KMS-11 (cell line): Measurements from ENCODE around the gene PARD3B.

Source experiments
- H2AFZ ChIP-seq: fragments of 200-600 bp; sonication (generic); 2 replicates; pipeline ENCODE4 v1.6.1; 2016; ENCODE audit warnings: antibody characterized with exemption, mixed run types, low read depth
- H3K27ac ChIP-seq: fragments of 200-600 bp; sonication (generic); 2 replicates; pipeline ENCODE4 v1.6.1; 2016; ENCODE audit warnings: mild to moderate bottlenecking, mixed run types
- H3K27me3 ChIP-seq: fragments of 200-600 bp; sonication (generic); 2 replicates; pipeline ENCODE4 v1.6.1; 2017; ENCODE audit warnings: mild to moderate bottlenecking, low read depth, mixed run types, moderate library complexity; ENCODE audit not compliant: insufficient read depth
- H3K36me3 ChIP-seq: fragments of 200-600 bp; sonication (generic); 2 replicates; pipeline ENCODE4 v1.6.1; 2017; ENCODE audit warnings: mild to moderate bottlenecking, mixed run types; ENCODE audit not compliant: insufficient read depth
- H3K4me1 ChIP-seq: fragments of 200-600 bp; sonication (generic); 2 replicates; pipeline ENCODE4 v1.6.1; 2016; ENCODE audit warnings: mild to moderate bottlenecking, low read depth, mixed run types; ENCODE audit not compliant: poor library complexity, severe bottlenecking
- H3K4me2 ChIP-seq: fragments of 200-600 bp; sonication (generic); 2 replicates; pipeline ENCODE4 v1.7.0; 2016; ENCODE audit warnings: mild to moderate bottlenecking, mixed run types
- H3K4me3 ChIP-seq: fragments of 200-600 bp; sonication (generic); IDR thresholded peaks from 2 replicates; pipeline ENCODE4 v1.6.1; 2017; ENCODE audit warnings: low read depth, low read length, mixed read lengths; ENCODE audit not compliant: insufficient read depth
- H3K79me2 ChIP-seq: fragments of 200-600 bp; sonication (generic); 2 replicates; pipeline ENCODE4 v1.6.1; 2016; ENCODE audit warnings: low read depth, mixed run types; ENCODE audit not compliant: insufficient read depth
- H3K9ac ChIP-seq: fragments of 200-600 bp; sonication (generic); 2 replicates; pipeline ENCODE4 v1.6.1; 2016; ENCODE audit warnings: mild to moderate bottlenecking, mixed run types
- H4K20me1 ChIP-seq: fragments of 200-600 bp; sonication (generic); 2 replicates; pipeline ENCODE4 v1.6.1; 2016; ENCODE audit warnings: mild to moderate bottlenecking, mixed run types; ENCODE audit not compliant: insufficient read depth
- TF ChIP-seq, protein P1 (sequence below): fragments of 200-600 bp; sonication (generic); conservative IDR thresholded peaks from 2 replicates; pipeline ENCODE4 v1.6.1; 2017; ENCODE audit warnings: low read depth, mild to moderate bottlenecking, antibody characterized with exemption, low read length, moderate library complexity, mixed read lengths

The PARD3B gene

GRCh38 chr2:205020673-205021072, 475.4 kb downstream of the PARD3B start:
- Histone ChIP-seq H3K27ac (no peak overlapping the region), H4K20me1 (no peaks in the 10 kb centered on the region), H3K27me3 (no peaks in the 10 kb centered on the region), H3K4me3 (no peak overlapping the region), H3K79me2 (no peaks in the 10 kb centered on the region), H2AFZ (no peak overlapping the region), H3K4me2 (no peak overlapping the region), H3K4me1 (no peaks in the 10 kb centered on the region), H3K36me3 (no peaks in the 10 kb centered on the region), H3K9ac (no peak overlapping the region)
- TF ChIP-seq, protein P1, sequence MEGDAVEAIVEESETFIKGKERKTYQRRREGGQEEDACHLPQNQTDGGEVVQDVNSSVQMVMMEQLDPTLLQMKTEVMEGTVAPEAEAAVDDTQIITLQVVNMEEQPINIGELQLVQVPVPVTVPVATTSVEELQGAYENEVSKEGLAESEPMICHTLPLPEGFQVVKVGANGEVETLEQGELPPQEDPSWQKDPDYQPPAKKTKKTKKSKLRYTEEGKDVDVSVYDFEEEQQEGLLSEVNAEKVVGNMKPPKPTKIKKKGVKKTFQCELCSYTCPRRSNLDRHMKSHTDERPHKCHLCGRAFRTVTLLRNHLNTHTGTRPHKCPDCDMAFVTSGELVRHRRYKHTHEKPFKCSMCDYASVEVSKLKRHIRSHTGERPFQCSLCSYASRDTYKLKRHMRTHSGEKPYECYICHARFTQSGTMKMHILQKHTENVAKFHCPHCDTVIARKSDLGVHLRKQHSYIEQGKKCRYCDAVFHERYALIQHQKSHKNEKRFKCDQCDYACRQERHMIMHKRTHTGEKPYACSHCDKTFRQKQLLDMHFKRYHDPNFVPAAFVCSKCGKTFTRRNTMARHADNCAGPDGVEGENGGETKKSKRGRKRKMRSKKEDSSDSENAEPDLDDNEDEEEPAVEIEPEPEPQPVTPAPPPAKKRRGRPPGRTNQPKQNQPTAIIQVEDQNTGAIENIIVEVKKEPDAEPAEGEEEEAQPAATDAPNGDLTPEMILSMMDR: no peak

DNA sequence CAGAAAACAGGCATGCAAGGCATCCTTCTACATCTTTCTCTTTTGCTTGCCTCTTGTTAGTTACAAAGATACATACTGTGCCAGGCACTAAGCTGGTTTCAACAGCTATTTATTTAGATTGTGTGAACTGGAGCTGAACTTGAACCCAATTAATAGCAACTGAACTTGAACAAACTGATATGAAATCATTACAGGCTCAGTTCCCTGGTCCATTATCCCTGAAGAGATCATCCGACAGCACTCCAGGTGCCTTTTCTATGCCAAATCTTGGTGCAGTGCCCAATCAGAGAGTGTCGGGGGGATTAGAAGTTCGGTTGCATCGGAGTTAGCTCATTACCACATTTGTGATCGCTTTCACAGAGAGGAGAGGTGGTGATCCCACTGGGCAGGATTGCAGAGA, 477.6 kb downstream of the PARD3B start:
- Histone ChIP-seq H3K27me3 (no peaks in the 10 kb centered on the region), H3K4me2 (no peak overlapping the region), H3K79me2 (no peaks in the 10 kb centered on the region), H3K9ac (no peak overlapping the region), H3K4me1 (no peaks in the 10 kb centered on the region), H4K20me1 (no peaks in the 10 kb centered on the region), H3K36me3 (no peaks in the 10 kb centered on the region), H3K27ac (no peak overlapping the region), H2AFZ (no peak overlapping the region), H3K4me3 (no peak overlapping the region)
- TF ChIP-seq, protein P1: no peak

DNA sequence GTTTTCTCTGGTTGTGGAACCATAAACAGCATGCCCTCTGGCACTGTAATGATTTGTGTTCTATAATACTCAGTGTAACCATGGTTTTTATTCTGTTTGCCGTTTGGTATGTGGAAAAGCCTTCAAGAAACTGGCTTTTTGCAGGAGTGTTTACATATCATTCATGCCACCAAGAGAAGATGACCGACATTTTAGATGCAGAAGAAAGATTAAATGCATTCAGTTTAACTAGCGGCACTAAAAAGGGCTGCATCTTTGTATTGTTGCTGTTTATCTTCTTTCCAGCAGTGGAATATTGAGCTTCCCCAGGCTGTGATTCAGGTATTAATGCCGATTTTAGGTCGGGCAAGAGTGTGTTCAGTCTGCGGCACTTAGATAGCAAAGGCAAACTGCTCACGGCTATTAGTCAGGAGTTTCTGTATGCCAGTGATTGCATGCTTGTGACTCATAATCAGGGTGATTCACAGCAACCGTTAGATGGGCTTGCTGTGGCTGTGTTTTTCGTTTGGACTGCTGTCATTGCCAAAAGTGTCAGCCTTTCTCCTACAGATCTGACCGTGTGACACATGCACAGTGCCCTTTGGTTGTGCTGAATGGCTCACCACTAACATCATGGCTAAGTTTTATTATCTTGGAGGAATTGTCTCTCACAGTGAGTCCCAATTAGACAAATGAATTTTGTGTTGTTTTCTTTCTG, 479.7 kb downstream of the PARD3B start:
- Histone ChIP-seq H3K27me3 (no peaks in the 10 kb centered on the region), H2AFZ (no peak overlapping the region), H4K20me1 (no peaks in the 10 kb centered on the region), H3K4me3 (no peak overlapping the region), H3K4me2 (no peak overlapping the region), H3K36me3 (no peaks in the 10 kb centered on the region), H3K4me1 (no peaks in the 10 kb centered on the region), H3K27ac (no peak overlapping the region), H3K79me2 (no peaks in the 10 kb centered on the region), H3K9ac (no peak overlapping the region)
- TF ChIP-seq, protein P1: no peak

DNA sequence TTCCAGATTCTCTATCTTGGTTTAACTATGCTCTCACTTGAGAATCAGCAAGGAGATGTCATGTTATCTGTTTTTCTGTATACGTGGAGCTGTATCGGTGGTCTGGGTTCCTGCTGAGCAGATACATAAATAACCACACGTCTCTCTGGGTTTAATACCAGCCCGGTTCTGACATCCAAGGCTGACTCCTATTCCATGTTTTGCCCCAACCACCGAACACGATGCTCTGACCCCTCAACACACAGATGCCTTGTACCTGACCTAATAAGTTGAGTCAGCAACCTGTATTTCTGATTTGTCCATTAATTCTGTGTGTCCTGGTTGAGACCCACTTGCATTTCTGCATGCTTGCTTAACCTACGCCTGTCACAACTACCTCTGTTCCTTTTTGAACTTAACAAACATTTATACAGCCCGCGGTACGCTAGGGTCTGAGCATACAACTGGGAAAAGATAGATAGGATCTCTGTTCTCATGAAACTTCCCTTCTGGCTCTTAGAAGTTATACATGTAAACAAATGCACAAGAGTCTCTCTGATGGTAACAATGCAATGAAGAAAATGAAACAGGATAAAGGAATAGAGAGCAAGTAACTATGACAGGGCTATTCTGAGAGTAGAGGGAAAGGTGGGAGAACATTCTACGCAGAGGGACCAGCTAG, 480.4 kb downstream of the PARD3B start:
- H3K27me3 ChIP-seq: no peaks in the 10 kb centered on the region
- no peaks in the 10 kb centered on the region for H4K20me1 ChIP-seq
- H3K36me3 ChIP-seq: no peaks in the 10 kb centered on the region
- H3K4me2 ChIP-seq: no peak overlapping the region
- no peak overlapping the region for H2AFZ ChIP-seq
- H3K9ac ChIP-seq: no peak overlapping the region
- H3K27ac ChIP-seq: no peak overlapping the region
- H3K4me3 ChIP-seq: no peak overlapping the region
- TF ChIP-seq, protein P1: no peak
- no peaks in the 10 kb centered on the region for H3K4me1 ChIP-seq
- H3K79me2 ChIP-seq: no peaks in the 10 kb centered on the region
